ENCODE measurements around the gene NPAS3.

GRCh38 chr14:33734387-33734786, 795.7 kb downstream of the NPAS3 start:
- TF ChIP-seq POLR2AphosphoS5 (IDR thresholded peaks at IDR 0.05) (no peak), CTCF (IDR thresholded peaks at IDR 0.05) (no peak), POLR2A (IDR thresholded peaks at IDR 0.05) (no peak)
